Ascending aorta (tissue), 2 donors: ENCODE measurements around the gene SPTBN1. TPM values are rescaled to one million over a fixed set of nuclear protein-coding genes. Genes with fewer than 3 reads are reported as not detected.
A peak's percentile ranks its signal among the peaks of the same experiment; 100 is the strongest.

Experiments
- DNase-seq, 2 donors: peaks; one replicate each; pipeline ENCODE4 v3.0.0-alpha.2; 2019; ENCODE audit warnings: low spot score in 2 of 2
- H3K27ac ChIP-seq, 2 donors: fragments of 200-600 bp; sonication (generic); one replicate each; pipeline ENCODE4 v1.5.1; 2016 to 2017; ENCODE audit warnings: mild to moderate bottlenecking in 1 of 2
- H3K27me3 ChIP-seq: fragments of 200-600 bp; sonication (generic); one replicate; pipeline ENCODE4 v1.5.1; 2017
- H3K36me3 ChIP-seq, 2 donors: fragments of 200-600 bp; sonication (generic); one replicate each; pipeline ENCODE4 v1.5.1; 2016
- H3K4me1 ChIP-seq, 2 donors: fragments of 200-600 bp; sonication (generic); one replicate each; pipeline ENCODE4 v1.5.1; 2016 to 2017; ENCODE audit warnings: mild to moderate bottlenecking in 1 of 2
- H3K4me3 ChIP-seq, 2 donors: fragments of 200-600 bp; sonication (generic); one replicate each; pipeline ENCODE4 v1.5.1; 2016 to 2017; ENCODE audit warnings: mild to moderate bottlenecking in 1 of 2
- H3K9me3 ChIP-seq, 2 donors: fragments of 200-600 bp; sonication (generic); one replicate each; pipeline ENCODE4 v1.5.1; 2016
- intact Hi-C: fragments of 100-400 bp; cut with DNase I; formaldehyde crosslinking; loops from one replicate; pipeline ENCODE4 v1.15.1; 2023
- total RNA-seq: library from RNA; depleted of rRNA; stranded (reverse); fragments of >200 nt; gene quantifications from one replicate; pipeline ENCODE4 v1.1.0, GENCODE V29; 2016
- TF ChIP-seq, protein P1 (sequence below), 3 experiments: fragments of 200-600 bp in 2 of 3; fragments of 450-650 bp in 1 of 3; sonication (generic) in 2 of 3; IDR thresholded peaks; one replicate each; pipeline ENCODE4 v1.5.1; 2016 to 2019; ENCODE audit warnings: antibody characterized with exemption in 3 of 3, mild to moderate bottlenecking in 1 of 3, moderate library complexity in 1 of 3

SPTBN1 gene
- total RNA-seq, 1 donor from 2014 or later: 246 TPM

DNA sequence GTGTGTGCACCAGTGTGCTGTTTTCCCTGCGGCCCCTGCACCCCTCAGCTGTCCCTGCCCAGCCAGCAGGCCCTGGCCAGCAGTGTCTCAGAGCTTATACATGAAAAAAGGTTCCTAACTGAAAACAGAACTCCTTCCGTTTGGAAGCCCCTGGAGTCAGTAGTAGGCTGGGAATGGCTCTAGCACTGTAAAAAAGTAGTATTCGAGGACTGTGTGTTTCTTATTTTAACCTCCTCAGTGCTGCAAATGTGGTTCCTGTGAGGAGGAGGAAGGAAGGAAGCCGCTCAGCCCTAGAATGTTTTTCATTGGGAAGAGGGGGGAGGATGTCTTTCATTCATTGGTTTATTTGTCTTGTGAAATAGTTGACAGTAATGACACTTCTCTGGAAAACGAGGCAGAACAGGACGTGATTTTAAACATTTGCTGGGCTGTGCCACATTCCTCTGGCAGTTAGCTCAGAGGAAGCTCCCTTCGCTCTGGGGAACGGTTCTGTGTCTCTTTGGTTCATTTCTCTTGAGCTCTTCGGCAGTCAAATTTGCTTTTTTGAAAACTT is 103.5 kb downstream of the SPTBN1 start:
- H3K27me3 ChIP-seq: no peaks in the 10 kb centered on the region
- H3K4me1 ChIP-seq: peaks cover 4 to 26% of the 10 kb centered on the region in 2 donors
- TF ChIP-seq, protein P1, sequence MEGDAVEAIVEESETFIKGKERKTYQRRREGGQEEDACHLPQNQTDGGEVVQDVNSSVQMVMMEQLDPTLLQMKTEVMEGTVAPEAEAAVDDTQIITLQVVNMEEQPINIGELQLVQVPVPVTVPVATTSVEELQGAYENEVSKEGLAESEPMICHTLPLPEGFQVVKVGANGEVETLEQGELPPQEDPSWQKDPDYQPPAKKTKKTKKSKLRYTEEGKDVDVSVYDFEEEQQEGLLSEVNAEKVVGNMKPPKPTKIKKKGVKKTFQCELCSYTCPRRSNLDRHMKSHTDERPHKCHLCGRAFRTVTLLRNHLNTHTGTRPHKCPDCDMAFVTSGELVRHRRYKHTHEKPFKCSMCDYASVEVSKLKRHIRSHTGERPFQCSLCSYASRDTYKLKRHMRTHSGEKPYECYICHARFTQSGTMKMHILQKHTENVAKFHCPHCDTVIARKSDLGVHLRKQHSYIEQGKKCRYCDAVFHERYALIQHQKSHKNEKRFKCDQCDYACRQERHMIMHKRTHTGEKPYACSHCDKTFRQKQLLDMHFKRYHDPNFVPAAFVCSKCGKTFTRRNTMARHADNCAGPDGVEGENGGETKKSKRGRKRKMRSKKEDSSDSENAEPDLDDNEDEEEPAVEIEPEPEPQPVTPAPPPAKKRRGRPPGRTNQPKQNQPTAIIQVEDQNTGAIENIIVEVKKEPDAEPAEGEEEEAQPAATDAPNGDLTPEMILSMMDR (IDR thresholded peaks at IDR 0.05): no peak
- DNase-seq: no peak
- H3K27ac ChIP-seq: peak overlapping the region; percentile 74 to 77
- intact Hi-C loops: loop anchor here (5.0 kb wide), 2 partner anchors 37 to 102 kb away; partner anchors contain the start of gene SPTBN1
- H3K4me3 ChIP-seq: peak overlapping the region; percentile 67 to 71
- no peaks in the 10 kb centered on the region for H3K9me3 ChIP-seq
- H3K36me3 ChIP-seq: no peaks in the 10 kb centered on the region

- Histone ChIP-seq H3K4me3 (peak overlapping the region; percentile 67 to 71), H3K36me3 (no peaks in the 10 kb centered on the region), H3K27me3 (no peaks in the 10 kb centered on the region), H3K4me1 (peaks cover 4 to 26% of the 10 kb centered on the region in 2 donors), H3K9me3 (no peaks in the 10 kb centered on the region), H3K27ac (peak overlapping the region; percentile 74 to 77)
- TF ChIP-seq, protein P1 (IDR thresholded peaks at IDR 0.05): peak in 1 of 3 experiments; percentile 7
- intact Hi-C loops: no loop called here
- peak in 1 of 2 donors; percentile 75 for DNase-seq
Measured at GRCh38 chr2:54560146-54560881, 104.2 kb downstream of the SPTBN1 start.

DNA sequence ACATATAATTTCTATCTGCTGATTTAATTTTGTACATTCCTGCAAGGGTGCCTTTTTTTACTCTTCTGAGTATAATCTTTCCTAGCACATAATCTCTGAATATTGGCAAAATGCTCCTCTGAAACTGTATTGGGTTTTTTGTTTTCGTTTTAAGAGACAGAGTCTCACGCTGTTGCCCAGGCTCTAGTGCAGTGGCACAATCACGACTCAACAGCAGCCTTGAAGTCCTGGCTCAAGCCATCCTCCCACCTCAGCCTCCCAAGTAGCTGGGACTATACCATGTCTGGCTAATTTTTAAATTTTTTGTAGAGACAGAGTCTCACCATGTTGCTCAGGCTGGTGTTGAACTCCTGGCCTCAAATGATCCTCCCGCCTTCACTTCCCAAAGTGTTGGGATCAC is 104.9 kb downstream of the SPTBN1 start:
- Histone ChIP-seq H3K9me3 (no peaks in the 10 kb centered on the region), H3K27me3 (no peaks in the 10 kb centered on the region), H3K4me1 (peaks cover 4 to 23% of the 10 kb centered on the region in 2 donors), H3K4me3 (peak overlapping the region; percentile 67 to 71), H3K27ac (peak overlapping the region; percentile 74 to 77), H3K36me3 (no peaks in the 10 kb centered on the region)
- intact Hi-C loops: no loop called here
- no peak for DNase-seq
- TF ChIP-seq, protein P1 (IDR thresholded peaks at IDR 0.05): no peak

- TF ChIP-seq, protein P1 (IDR thresholded peaks at IDR 0.05): no peak
- Histone ChIP-seq H3K27ac (no peak overlapping the region), H3K27me3 (no peaks in the 10 kb centered on the region), H3K36me3 (no peaks in the 10 kb centered on the region), H3K9me3 (no peaks in the 10 kb centered on the region), H3K4me1 (peaks cover 0 to 21% of the 10 kb centered on the region in 2 donors), H3K4me3 (no peak overlapping the region)
- intact Hi-C loops: no loop called here
- no peak for DNase-seq
Measured at GRCh38 chr2:54564439-54564838, 108.3 kb downstream of the SPTBN1 start.

DNA sequence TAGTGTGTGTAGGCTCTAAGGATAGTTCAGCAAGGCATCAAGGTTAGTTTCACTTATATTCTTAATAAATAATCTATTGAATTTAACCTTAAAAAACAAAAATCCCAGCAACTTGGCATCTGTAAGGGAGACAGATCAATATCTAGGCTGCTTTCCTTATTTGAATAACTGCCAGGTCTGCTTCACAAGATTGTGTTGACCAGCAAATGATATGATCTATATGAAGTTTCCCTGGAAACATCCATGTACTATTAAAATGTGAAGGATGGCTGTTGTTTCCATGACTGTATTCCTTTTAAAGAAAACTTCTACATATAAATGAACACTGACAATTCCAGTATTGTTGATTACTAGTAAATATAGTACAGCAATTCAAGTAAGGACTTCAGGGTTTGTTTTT is 109.4 kb downstream of the SPTBN1 start:
- peaks cover 0 to 26% of the 10 kb centered on the region in 2 donors for H3K4me1 ChIP-seq
- no peak for DNase-seq
- TF ChIP-seq, protein P1 (IDR thresholded peaks at IDR 0.05): no peak
- no peak overlapping the region for H3K4me3 ChIP-seq
- H3K27me3 ChIP-seq: no peaks in the 10 kb centered on the region
- H3K9me3 ChIP-seq: no peaks in the 10 kb centered on the region
- no peaks in the 10 kb centered on the region for H3K36me3 ChIP-seq
- intact Hi-C loops: no loop called here
- no peak overlapping the region for H3K27ac ChIP-seq
